ENCODE data around the gene DCTN4. TPM values are rescaled to one million over a fixed set of nuclear protein-coding genes. Genes with fewer than 3 reads are reported as not detected.

Gene DCTN4
- total and polyA plus RNA-seq, 9 of the 15 experiments (the other 6 are each of a cell fraction or from before 2014, with no cell fraction given): 20.4 to 64.9 (median 49.9) TPM

GRCh38 chr5:150774145-150774544 lies 15.3 kb upstream of the DCTN4 start (continued):
- peak; percentile 68 for TF ChIP-seq MEIS2 (IDR thresholded peaks at IDR 0.05; ENCODE audit: partially characterized antibody)
- TF ChIP-seq MTA1 (IDR thresholded peaks at IDR 0.05; ENCODE audit: borderline replicate concordance): peak; percentile 52; the same call in 1 of the 2 replicates
- peak; percentile 75 for TF ChIP-seq ZNF239 (CRISPR knock-in tag; IDR thresholded peaks at IDR 0.05)
- TF ChIP-seq SPI1 (IDR thresholded peaks at IDR 0.05; ENCODE audit: borderline replicate concordance, low read depth, low read length): no peak
- no peak for TF ChIP-seq PTBP1 (IDR thresholded peaks at IDR 0.05; ENCODE audit: low read depth, low read length)
- 0 out of 2 replicates have a peak, but pooled peaks have one; percentile 12 for TF ChIP-seq ZBTB12 (CRISPR knock-in tag; IDR thresholded peaks at IDR 0.05)
- TF ChIP-seq HDAC3 (IDR thresholded peaks at IDR 0.05; ENCODE audit: borderline replicate concordance, partially characterized antibody): peak; percentile 76
- peak in 1 of 2 experiments; percentile 93; a peak in 2 of 4 replicates for TF ChIP-seq TBL1XR1 (IDR thresholded peaks at IDR 0.05; ENCODE audit: low read length in 2 of 2)
- no peak for TF ChIP-seq CHD7 (IDR thresholded peaks at IDR 0.05; ENCODE audit: low read depth, low read length)
